GM21381 (cell line): ENCODE data around the gene RENBP.
A peak's percentile ranks its signal among the peaks of the same experiment; 100 is the strongest.

Experiments
- ATAC-seq: cut with Tn5 transposase; IDR thresholded peaks from one replicate; pipeline ENCODE4 v1.9.1; 2021; ENCODE audit warnings: mild to moderate bottlenecking, moderate library complexity; ENCODE audit not compliant: unreplicated experiment

RENBP gene

GRCh38 chrX:153934762-153935325 lies 9.6 kb downstream of the RENBP start, which contains the start of gene NAA10:
Gene NAA10, minus strand, starts transcription at chrX:153935037. Its CDS starts 133 bp downstream, at chrX:153934904.
- peak; percentile 87 for ATAC-seq

- ATAC-seq = peak; percentile 18
These were observed 10.2 kb downstream of the RENBP start for GRCh38 chrX:153934148-153934761.

- no peak for ATAC-seq
These were observed 10.7 kb downstream of the RENBP start for GRCh38 chrX:153933748-153934147.

GRCh38 chrX:153932220-153932915 lies 12.1 kb downstream of the RENBP start:
- ATAC-seq = no peak

GRCh38 chrX:153931748-153932147 lies 12.7 kb downstream of the RENBP start:
- no peak for ATAC-seq

- ATAC-seq = no peak
These were observed 13.3 kb downstream of the RENBP start for GRCh38 chrX:153931151-153931550.

GRCh38 chrX:153930011-153930910 lies 14.2 kb downstream of the RENBP start:
- no peak for ATAC-seq

GRCh38 chrX:153929576-153929975 lies 14.9 kb downstream of the RENBP start:
- ATAC-seq = no peak

GRCh38 chrX:153928846-153929245 lies 15.6 kb downstream of the RENBP start:
- ATAC-seq = no peak

- peak; percentile 68 for ATAC-seq
These were observed 16.3 kb downstream of the RENBP start for GRCh38 chrX:153927922-153928760.

GRCh38 chrX:153927672-153927921 lies 16.8 kb downstream of the RENBP start:
- ATAC-seq = no peak

- peak; percentile 31 for ATAC-seq
These were observed 17.4 kb downstream of the RENBP start for GRCh38 chrX:153926858-153927671.

GRCh38 chrX:153926552-153926857 lies 17.9 kb downstream of the RENBP start:
- ATAC-seq = no peak

GRCh38 chrX:153925739-153926551 lies 18.5 kb downstream of the RENBP start, which contains the start of gene ARHGAP4:
Gene ARHGAP4, minus strand, starts transcription at chrX:153926264. Its CDS starts 62 bp downstream, at chrX:153926202.
- no peak for ATAC-seq

GRCh38 chrX:153925387-153925738 lies 19.1 kb downstream of the RENBP start:
- no peak for ATAC-seq

- no peak for ATAC-seq
These were observed 20.1 kb downstream of the RENBP start for GRCh38 chrX:153924149-153924861.

- ATAC-seq = no peak
These were observed 21.2 kb downstream of the RENBP start for GRCh38 chrX:153922932-153923857.
